Mesodermal cell (in vitro differentiated cells): Measurements from ENCODE around the gene IKZF1.

Experiments
- H3K27ac ChIP-seq: 2 replicates; pipeline ENCODE4 v1.7.0; 2013; ENCODE audit warnings: mild to moderate bottlenecking, low read depth, low read length, moderate library complexity; ENCODE audit not compliant: severe bottlenecking
- H3K36me3 ChIP-seq: 2 replicates; pipeline ENCODE4 v1.7.1; 2013; ENCODE audit warnings: mild to moderate bottlenecking, low read length, moderate library complexity; ENCODE audit not compliant: control insufficient read depth, insufficient read depth
- H3K4me1 ChIP-seq: one replicate; pipeline ENCODE4 v1.7.1; 2013; ENCODE audit warnings: mild to moderate bottlenecking, low read length; ENCODE audit not compliant: insufficient read depth, control insufficient read depth, poor library complexity, severe bottlenecking
- H3K4me3 ChIP-seq: 2 replicates; pipeline ENCODE4 v1.7.0; 2013; ENCODE audit warnings: low read length, control low read depth, mild to moderate bottlenecking; ENCODE audit not compliant: insufficient read depth, poor library complexity, severe bottlenecking; ENCODE audit errors: extremely low read depth
- H3K9me3 ChIP-seq: 2 replicates; pipeline ENCODE4 v1.7.1; 2013; ENCODE audit warnings: mild to moderate bottlenecking, low read length, moderate library complexity; ENCODE audit not compliant: control insufficient read depth
- WGBS, 2 experiments: methylation state at CpG; one replicate each; pipeline ENCODE4 v1.1.5; 2013; ENCODE audit warnings: missing lambda C conversion rate in 2 of 2; ENCODE audit not compliant: insufficient coverage in 2 of 2; 5-methylcytosine and 5-hydroxymethylcytosine counted together

IKZF1 gene

GRCh38 chr7:50349399-50349798 is 44.9 kb downstream of the IKZF1 start:
- Histone ChIP-seq H3K4me3 (no peak overlapping the region), H3K4me1 (peaks cover 24% of the 10 kb centered on the region), H3K9me3 (no peaks in the 10 kb centered on the region), H3K27ac (no peak overlapping the region), H3K36me3 (no peaks in the 10 kb centered on the region)
- WGBS, 2 experiments: 98 to 100% methylated on average over 6 of the region's 6 CpGs

GRCh38 chr7:50349963-50350944 is 45.7 kb downstream of the IKZF1 start:
- Histone ChIP-seq H3K27ac (no peak overlapping the region), H3K4me1 (peaks cover 22% of the 10 kb centered on the region), H3K4me3 (no peak overlapping the region), H3K9me3 (no peaks in the 10 kb centered on the region), H3K36me3 (no peaks in the 10 kb centered on the region)
- 91 to 97% methylated on average over 10 to 14 of the region's 18 CpGs for WGBS, 2 experiments

GRCh38 chr7:50351267-50351666 is 46.8 kb downstream of the IKZF1 start:
- Histone ChIP-seq H3K36me3 (no peaks in the 10 kb centered on the region), H3K9me3 (no peaks in the 10 kb centered on the region), H3K4me3 (no peak overlapping the region), H3K27ac (no peak overlapping the region), H3K4me1 (peaks cover 17% of the 10 kb centered on the region)
- WGBS, 2 experiments: 100% methylated on average over 1 of the region's 2 CpGs; no CpG with 5 or more reads in 1 of the 2 experiments

GRCh38 chr7:50352282-50352681 is 47.8 kb downstream of the IKZF1 start:
- WGBS, 2 experiments: 80 to 100% methylated on average over 1 of the region's 3 CpGs
- no peak overlapping the region for H3K4me3 ChIP-seq
- no peaks in the 10 kb centered on the region for H3K36me3 ChIP-seq
- H3K27ac ChIP-seq: no peak overlapping the region
- no peaks in the 10 kb centered on the region for H3K9me3 ChIP-seq
- peaks cover 7% of the 10 kb centered on the region for H3K4me1 ChIP-seq

- Histone ChIP-seq H3K4me3 (no peak overlapping the region), H3K36me3 (no peaks in the 10 kb centered on the region), H3K9me3 (no peaks in the 10 kb centered on the region), H3K27ac (no peak overlapping the region), H3K4me1 (peaks cover 3% of the 10 kb centered on the region)
- WGBS, 2 experiments: no CpG with 5 or more reads among the region's 1 CpG
These were observed 48.2 kb downstream of the IKZF1 start for GRCh38 chr7:50352751-50353150.

GRCh38 chr7:50353201-50353600 is 48.7 kb downstream of the IKZF1 start:
- no peaks in the 10 kb centered on the region for H3K4me1 ChIP-seq
- WGBS, 2 experiments: 92 to 100% methylated on average over 1 of the region's 2 CpGs
- no peaks in the 10 kb centered on the region for H3K36me3 ChIP-seq
- no peaks in the 10 kb centered on the region for H3K9me3 ChIP-seq
- H3K4me3 ChIP-seq: no peak overlapping the region
- H3K27ac ChIP-seq: no peak overlapping the region

- no peaks in the 10 kb centered on the region for H3K9me3 ChIP-seq
- 91 to 93% methylated on average over 5 to 6 of the region's 9 CpGs for WGBS, 2 experiments
- no peak overlapping the region for H3K27ac ChIP-seq
- H3K4me1 ChIP-seq: no peaks in the 10 kb centered on the region
- H3K4me3 ChIP-seq: no peak overlapping the region
- no peaks in the 10 kb centered on the region for H3K36me3 ChIP-seq
These were observed 49.5 kb downstream of the IKZF1 start for GRCh38 chr7:50353894-50354595.

GRCh38 chr7:50355817-50356178 is 51.3 kb downstream of the IKZF1 start:
- WGBS, 2 experiments: 48 to 58% methylated on average over 5 of the region's 9 CpGs
- H3K36me3 ChIP-seq: no peaks in the 10 kb centered on the region
- no peak overlapping the region for H3K27ac ChIP-seq
- no peak overlapping the region for H3K4me3 ChIP-seq
- H3K4me1 ChIP-seq: peaks cover 15% of the 10 kb centered on the region
- no peaks in the 10 kb centered on the region for H3K9me3 ChIP-seq

GRCh38 chr7:50356212-50356944 is 51.9 kb downstream of the IKZF1 start:
- Histone ChIP-seq H3K4me1 (peaks cover 20% of the 10 kb centered on the region), H3K9me3 (no peaks in the 10 kb centered on the region), H3K36me3 (no peaks in the 10 kb centered on the region), H3K4me3 (no peak overlapping the region), H3K27ac (no peak overlapping the region)
- 94 to 95% methylated on average over 10 to 15 of the region's 15 CpGs for WGBS, 2 experiments

GRCh38 chr7:50356945-50357268 is 52.4 kb downstream of the IKZF1 start:
- Histone ChIP-seq H3K4me3 (no peak overlapping the region), H3K27ac (no peak overlapping the region), H3K4me1 (peaks cover 20% of the 10 kb centered on the region), H3K9me3 (no peaks in the 10 kb centered on the region), H3K36me3 (no peaks in the 10 kb centered on the region)
- WGBS, 2 experiments: 92 to 95% methylated on average over 6 of the region's 7 CpGs
